ENCODE measurements around the gene SNRPA1.
A peak's percentile ranks its signal among the peaks of the same experiment; 100 is the strongest.

SNRPA1 gene

DNA sequence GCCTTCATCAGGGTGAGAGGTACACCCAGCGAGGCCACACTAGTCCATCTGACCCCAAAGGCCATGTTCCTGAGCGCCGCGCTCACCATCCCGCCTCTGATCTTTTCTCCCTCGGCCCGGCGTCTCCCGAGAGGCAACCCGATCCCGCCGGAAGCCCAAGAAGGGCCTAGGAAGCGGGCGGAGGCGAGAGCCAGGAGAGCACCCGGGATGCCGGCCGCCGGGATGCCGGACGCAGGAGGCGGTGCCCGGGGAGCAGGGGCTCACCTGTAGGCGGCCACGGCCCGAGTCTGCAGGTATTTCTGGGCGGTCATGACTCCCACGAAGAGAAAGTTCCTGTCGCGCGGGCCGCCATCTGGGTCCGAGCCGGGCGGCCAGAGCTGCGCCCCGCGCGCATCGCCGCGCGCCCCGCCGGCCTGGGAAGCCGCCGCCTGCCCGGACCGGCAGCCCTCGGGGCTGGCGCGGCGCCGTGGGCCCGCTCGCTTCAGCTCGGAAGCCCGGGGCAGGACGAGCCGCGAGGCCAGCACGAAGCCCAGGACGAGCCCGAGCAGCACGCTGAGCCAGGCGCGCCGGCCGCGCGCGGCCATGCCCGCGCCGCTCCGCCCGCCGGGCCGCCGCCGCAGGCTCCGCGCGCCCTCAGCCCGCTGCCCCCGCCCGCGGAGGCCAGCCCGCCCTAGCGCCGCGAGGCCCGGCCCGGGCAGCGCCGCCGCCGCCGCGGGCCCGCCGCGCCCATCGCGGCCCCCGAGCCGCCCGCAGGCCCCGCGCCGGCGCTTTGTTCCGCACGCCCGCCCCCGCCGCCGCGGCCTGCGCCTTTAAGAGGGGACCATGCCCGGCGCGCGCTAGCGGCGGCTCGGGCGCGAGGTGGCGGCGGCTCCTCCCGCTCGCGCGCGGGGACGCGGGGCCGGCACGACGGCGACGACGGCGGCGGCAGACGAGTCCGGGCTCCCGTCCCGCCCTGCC lies 43.9 kb downstream of the SNRPA1 start:
- H3K4me3 ChIP-seq (ENCODE audit: low read depth, low read length), result peak overlapping the region; percentile 78
- TF ChIP-seq, protein P1, sequence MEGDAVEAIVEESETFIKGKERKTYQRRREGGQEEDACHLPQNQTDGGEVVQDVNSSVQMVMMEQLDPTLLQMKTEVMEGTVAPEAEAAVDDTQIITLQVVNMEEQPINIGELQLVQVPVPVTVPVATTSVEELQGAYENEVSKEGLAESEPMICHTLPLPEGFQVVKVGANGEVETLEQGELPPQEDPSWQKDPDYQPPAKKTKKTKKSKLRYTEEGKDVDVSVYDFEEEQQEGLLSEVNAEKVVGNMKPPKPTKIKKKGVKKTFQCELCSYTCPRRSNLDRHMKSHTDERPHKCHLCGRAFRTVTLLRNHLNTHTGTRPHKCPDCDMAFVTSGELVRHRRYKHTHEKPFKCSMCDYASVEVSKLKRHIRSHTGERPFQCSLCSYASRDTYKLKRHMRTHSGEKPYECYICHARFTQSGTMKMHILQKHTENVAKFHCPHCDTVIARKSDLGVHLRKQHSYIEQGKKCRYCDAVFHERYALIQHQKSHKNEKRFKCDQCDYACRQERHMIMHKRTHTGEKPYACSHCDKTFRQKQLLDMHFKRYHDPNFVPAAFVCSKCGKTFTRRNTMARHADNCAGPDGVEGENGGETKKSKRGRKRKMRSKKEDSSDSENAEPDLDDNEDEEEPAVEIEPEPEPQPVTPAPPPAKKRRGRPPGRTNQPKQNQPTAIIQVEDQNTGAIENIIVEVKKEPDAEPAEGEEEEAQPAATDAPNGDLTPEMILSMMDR (IDR thresholded peaks at IDR 0.05; ENCODE audit: borderline replicate concordance, insufficient read depth, low read depth, low read length), result no peak

DNA sequence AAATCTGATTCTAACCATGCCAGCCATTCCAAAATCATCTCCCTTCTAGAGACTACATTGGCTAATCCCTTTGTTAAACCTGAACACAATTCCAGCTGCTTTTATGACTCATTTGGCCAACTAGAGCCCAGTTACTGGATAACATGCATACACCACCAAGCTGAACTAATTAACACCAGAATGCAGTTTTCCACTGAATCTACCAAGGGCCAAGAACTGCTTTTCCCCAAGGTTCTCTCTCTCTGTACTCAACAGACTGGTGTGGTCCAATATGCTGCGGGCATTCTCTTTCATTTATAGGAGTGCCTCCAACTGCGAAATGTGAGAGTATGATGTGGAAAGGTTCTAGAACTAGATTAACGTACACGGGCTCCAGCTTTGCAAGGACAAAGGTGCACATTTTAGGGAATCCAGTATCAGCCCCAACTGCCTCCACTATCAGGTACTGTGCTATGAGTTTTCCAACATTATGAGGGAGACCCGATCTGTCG lies 44.7 kb downstream of the SNRPA1 start:
- TF ChIP-seq, protein P1 (IDR thresholded peaks at IDR 0.05; ENCODE audit: borderline replicate concordance, insufficient read depth, low read depth, low read length), result no peak
- peak overlapping the region; percentile 70 for H3K4me3 ChIP-seq (ENCODE audit: low read depth, low read length)

DNA sequence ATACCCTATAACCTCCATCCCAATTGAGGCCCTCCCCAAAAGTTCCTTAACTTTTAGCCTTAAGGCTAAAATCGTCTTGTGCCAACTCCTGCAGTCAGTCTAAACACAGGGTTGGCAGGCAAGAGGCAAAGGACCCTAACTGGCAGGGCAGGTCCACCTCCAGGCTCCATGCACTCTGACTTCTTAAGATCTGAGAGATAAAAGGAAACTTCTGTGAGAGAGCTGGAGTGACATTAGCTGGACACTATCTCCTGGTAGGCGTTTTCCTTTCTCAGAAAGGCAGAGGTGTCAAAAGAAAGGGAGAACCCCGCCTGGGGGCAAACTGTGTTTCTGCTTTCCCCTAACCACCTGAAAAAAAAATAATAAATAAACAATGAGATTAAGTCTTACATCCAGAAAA lies 46.8 kb downstream of the SNRPA1 start:
- TF ChIP-seq, protein P1 (IDR thresholded peaks at IDR 0.05; ENCODE audit: borderline replicate concordance, insufficient read depth, low read depth, low read length), result no peak
- H3K4me3 ChIP-seq (ENCODE audit: low read depth, low read length), result no peak overlapping the region

GRCh38 chr15:101246824-101247745 lies 48.0 kb downstream of the SNRPA1 start:
- no peak overlapping the region for H3K4me3 ChIP-seq (ENCODE audit: low read depth, low read length)
- TF ChIP-seq, protein P1 (IDR thresholded peaks at IDR 0.05; ENCODE audit: borderline replicate concordance, insufficient read depth, low read depth, low read length), result no peak

- TF ChIP-seq, protein P1 (IDR thresholded peaks at IDR 0.05; ENCODE audit: borderline replicate concordance, insufficient read depth, low read depth, low read length), result no peak
These were observed 48.7 kb downstream of the SNRPA1 start for GRCh38 chr15:101246391-101246790.

DNA sequence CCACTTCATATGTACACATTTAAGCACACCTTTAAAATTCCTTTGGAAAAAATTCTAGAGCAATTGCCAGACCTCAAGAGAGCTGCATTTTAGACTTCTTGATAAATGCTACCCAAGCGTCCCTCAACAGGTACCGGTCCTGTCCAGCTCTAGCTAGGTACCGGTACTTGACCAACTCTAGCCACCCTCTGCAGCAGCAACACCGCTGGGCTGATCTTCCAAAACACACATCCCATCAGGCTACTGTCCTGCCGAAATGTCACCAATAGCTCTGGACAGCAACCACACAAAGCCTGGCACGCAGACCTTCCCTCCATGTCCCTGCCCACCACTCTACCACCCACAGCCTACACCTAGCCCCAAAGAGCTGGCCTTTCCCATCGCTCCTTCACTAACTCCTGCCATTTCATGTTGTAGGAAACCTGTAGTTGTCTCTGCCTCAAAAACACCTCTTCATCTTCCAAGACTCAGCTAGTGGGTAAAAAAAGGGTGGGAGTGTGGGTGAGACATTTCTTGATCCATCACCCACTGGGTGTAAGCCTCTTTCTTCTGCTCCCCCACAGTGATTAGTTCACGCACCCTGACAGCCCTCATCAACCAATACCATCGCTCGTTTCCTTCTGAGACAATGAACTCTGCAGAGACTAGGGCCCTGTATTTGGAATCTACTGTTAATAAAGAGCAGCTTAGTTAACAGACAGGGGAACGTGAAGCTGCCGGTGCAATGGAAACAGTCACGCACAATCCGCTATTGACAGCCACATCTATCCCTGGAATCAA lies 50.0 kb downstream of the SNRPA1 start:
- TF ChIP-seq, protein P1 (IDR thresholded peaks at IDR 0.05; ENCODE audit: borderline replicate concordance, insufficient read depth, low read depth, low read length), result no peak
- no peak overlapping the region for H3K4me3 ChIP-seq (ENCODE audit: low read depth, low read length)

More at GRCh38 chr15:101246391-101246790, 48.7 kb downstream of the SNRPA1 start:
- no peak overlapping the region for H3K4me3 ChIP-seq (ENCODE audit: low read depth, low read length)
